ENCODE measurements around the gene GNA15.
A peak's percentile ranks its signal among the peaks of the same experiment; 100 is the strongest.
"Not testable (repeated sequence)": the region's sequence is repeated elsewhere in the genome, so short reads cannot be mapped to it uniquely, and the experiment has no call there.

GNA15 gene

GRCh38 chr19:3171894-3172672 lies 36.2 kb downstream of the GNA15 start:
- Histone ChIP-seq H3K79me2 (ENCODE audit: insufficient read depth, low read length) (peaks cover 2% of the 10 kb centered on the region; the same call in 1 of the 2 replicates), H3K27ac (ENCODE audit: low read length) (peak overlapping the region; percentile 40; the same call in 1 of the 2 replicates), H4K20me1 (ENCODE audit: insufficient read depth, low read length) (no peaks in the 10 kb centered on the region), H3K36me3 (ENCODE audit: insufficient read depth, low read length) (peaks cover 15% of the 10 kb centered on the region), H3K4me1 (ENCODE audit: insufficient read depth, low read length) (peaks cover 9% of the 10 kb centered on the region), H3K9me3 (ENCODE audit: insufficient read depth, low read length, severe bottlenecking) (no peaks in the 10 kb centered on the region), H2AFZ (ENCODE audit: low read depth, low read length) (no peak overlapping the region), H3K9ac (ENCODE audit: low read depth, low read length) (no peak overlapping the region), H3K4me3 (ENCODE audit: low read depth in 1 of 2, low read length in 2 of 2) (no peak overlapping the region), H3K4me2 (ENCODE audit: insufficient read depth, low read length) (no peak overlapping the region), H3K27me3 (ENCODE audit: insufficient read depth, low read length, poor library complexity) (no peaks in the 10 kb centered on the region)
- TF ChIP-seq, protein P1, sequence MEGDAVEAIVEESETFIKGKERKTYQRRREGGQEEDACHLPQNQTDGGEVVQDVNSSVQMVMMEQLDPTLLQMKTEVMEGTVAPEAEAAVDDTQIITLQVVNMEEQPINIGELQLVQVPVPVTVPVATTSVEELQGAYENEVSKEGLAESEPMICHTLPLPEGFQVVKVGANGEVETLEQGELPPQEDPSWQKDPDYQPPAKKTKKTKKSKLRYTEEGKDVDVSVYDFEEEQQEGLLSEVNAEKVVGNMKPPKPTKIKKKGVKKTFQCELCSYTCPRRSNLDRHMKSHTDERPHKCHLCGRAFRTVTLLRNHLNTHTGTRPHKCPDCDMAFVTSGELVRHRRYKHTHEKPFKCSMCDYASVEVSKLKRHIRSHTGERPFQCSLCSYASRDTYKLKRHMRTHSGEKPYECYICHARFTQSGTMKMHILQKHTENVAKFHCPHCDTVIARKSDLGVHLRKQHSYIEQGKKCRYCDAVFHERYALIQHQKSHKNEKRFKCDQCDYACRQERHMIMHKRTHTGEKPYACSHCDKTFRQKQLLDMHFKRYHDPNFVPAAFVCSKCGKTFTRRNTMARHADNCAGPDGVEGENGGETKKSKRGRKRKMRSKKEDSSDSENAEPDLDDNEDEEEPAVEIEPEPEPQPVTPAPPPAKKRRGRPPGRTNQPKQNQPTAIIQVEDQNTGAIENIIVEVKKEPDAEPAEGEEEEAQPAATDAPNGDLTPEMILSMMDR (IDR thresholded peaks at IDR 0.05; ENCODE audit: borderline replicate concordance, extremely low read depth, low read length, poor library complexity, severe bottlenecking): no peak
- TF ChIP-seq EZH2 (IDR thresholded peaks at IDR 0.05; ENCODE audit: borderline replicate concordance, low read depth, low read length, severe bottlenecking): no peak
- DNase-seq: no peak
- ATAC-seq (ENCODE audit: insufficient read depth, low read depth): peak; percentile 46

DNA sequence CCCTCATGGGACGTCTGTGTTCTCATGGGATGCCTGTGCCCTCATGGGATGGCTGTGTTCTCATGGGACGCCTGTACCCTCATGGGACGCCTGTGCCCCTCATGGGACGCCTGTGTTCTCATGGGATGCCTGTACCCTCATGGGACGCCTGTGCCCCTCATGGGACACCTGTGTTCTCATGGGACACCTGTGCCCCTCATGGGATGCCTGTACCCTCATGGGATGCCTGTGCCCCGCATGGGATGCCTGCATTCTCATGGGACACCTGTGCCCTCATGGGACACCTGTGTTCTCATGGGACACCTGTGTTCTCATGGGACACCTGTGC lies 36.8 kb downstream of the GNA15 start:
- ATAC-seq (ENCODE audit: insufficient read depth, low read depth); H3K4me2 ChIP-seq (ENCODE audit: insufficient read depth, low read length); H3K9ac ChIP-seq (ENCODE audit: low read depth, low read length); H4K20me1 ChIP-seq (ENCODE audit: insufficient read depth, low read length); H3K4me3 ChIP-seq (ENCODE audit: low read depth in 1 of 2, low read length in 2 of 2); H2AFZ ChIP-seq (ENCODE audit: low read depth, low read length); H3K27me3 ChIP-seq (ENCODE audit: insufficient read depth, low read length, poor library complexity); H3K79me2 ChIP-seq (ENCODE audit: insufficient read depth, low read length); H3K9me3 ChIP-seq (ENCODE audit: insufficient read depth, low read length, severe bottlenecking); DNase-seq; H3K27ac ChIP-seq (ENCODE audit: low read length): not testable (repeated sequence)
- peaks cover 13% of the 10 kb centered on the region for H3K36me3 ChIP-seq (ENCODE audit: insufficient read depth, low read length)
- H3K4me1 ChIP-seq (ENCODE audit: insufficient read depth, low read length): peaks cover 13% of the 10 kb centered on the region

- TF ChIP-seq, protein P1 (IDR thresholded peaks at IDR 0.05; ENCODE audit: borderline replicate concordance, extremely low read depth, low read length, poor library complexity, severe bottlenecking): no peak
- TF ChIP-seq EZH2 (IDR thresholded peaks at IDR 0.05; ENCODE audit: borderline replicate concordance, low read depth, low read length, severe bottlenecking): no peak
- Histone ChIP-seq H4K20me1 (ENCODE audit: insufficient read depth, low read length) (peaks cover 17% of the 10 kb centered on the region), H3K27ac (ENCODE audit: low read length) (peak overlapping the region; percentile 49), H2AFZ (ENCODE audit: low read depth, low read length) (no peak overlapping the region), H3K9me3 (ENCODE audit: insufficient read depth, low read length, severe bottlenecking) (no peaks in the 10 kb centered on the region), H3K36me3 (ENCODE audit: insufficient read depth, low read length) (peaks cover 24% of the 10 kb centered on the region), H3K4me2 (ENCODE audit: insufficient read depth, low read length) (peak overlapping the region; percentile 41; the same call in 1 of the 2 replicates), H3K9ac (ENCODE audit: low read depth, low read length) (peak overlapping the region; percentile 25; the same call in 1 of the 2 replicates), H3K4me3 (ENCODE audit: low read depth in 1 of 2, low read length in 2 of 2) (no peak overlapping the region), H3K4me1 (ENCODE audit: insufficient read depth, low read length) (peaks cover 26% of the 10 kb centered on the region), H3K79me2 (ENCODE audit: insufficient read depth, low read length) (peaks cover 37% of the 10 kb centered on the region), H3K27me3 (ENCODE audit: insufficient read depth, low read length, poor library complexity) (no peaks in the 10 kb centered on the region)
- ATAC-seq (ENCODE audit: insufficient read depth, low read depth) (no peak), DNase-seq (no peak)
Measured at GRCh38 chr19:3175781-3176714, 40.2 kb downstream of the GNA15 start.
